Esophagus muscularis mucosa (tissue), 4 donors: ENCODE measurements around the gene BICRA. TPM values are rescaled to one million over a fixed set of nuclear protein-coding genes. Genes with fewer than 3 reads are reported as not detected.

ENCODE experiments used
- DNase-seq: peaks from one replicate; pipeline ENCODE4 v3.0.0-alpha.2; 2017; ENCODE audit errors: extremely low spot score
- H3K27ac ChIP-seq, 4 donors: fragments of 200-600 bp; sonication (generic); replicated peaks in 1 of 4; 1 replicate in 3 of 4; 2 replicates in 1 of 4; pipeline ENCODE4 v1.5.1; 2016 to 2019; ENCODE audit warnings: mild to moderate bottlenecking in 1 of 4
- H3K27me3 ChIP-seq, 4 donors: fragments of 200-600 bp; sonication (generic); one replicate each; pipeline versions ENCODE4 v1.5.1 to v1.6.0; 2016 to 2019
- H3K36me3 ChIP-seq, 4 donors: fragments of 200-600 bp; sonication (generic); one replicate each; pipeline ENCODE4 v1.5.1; 2016 to 2019
- H3K4me1 ChIP-seq, 4 donors: fragments of 200-600 bp; sonication (generic); one replicate each; pipeline ENCODE4 v1.5.1; 2016 to 2019
- H3K4me3 ChIP-seq, 4 donors: fragments of 200-600 bp; sonication (generic); 1 replicate in 2 of 4; 2 replicates in 2 of 4; pipeline ENCODE4 v1.5.1; 2016 to 2019; ENCODE audit warnings: mild to moderate bottlenecking in 4 of 4, moderate library complexity in 1 of 4
- H3K9me3 ChIP-seq, 4 donors: fragments of 200-600 bp; sonication (generic); 1 replicate in 3 of 4; 2 replicates in 1 of 4; pipeline ENCODE4 v1.5.1; 2016 to 2019
- CTCF ChIP-seq, 3 experiments: fragments of 200-600 bp in 2 of 3; fragments of 450-650 bp in 1 of 3; sonication (generic) in 2 of 3; IDR thresholded peaks; one replicate each; pipeline ENCODE4 v1.5.1; 2017 to 2019; ENCODE audit warnings: antibody characterized with exemption in 3 of 3, mild to moderate bottlenecking in 2 of 3, moderate library complexity in 1 of 3
- EP300 ChIP-seq: sonication (generic); formaldehyde crosslinking; IDR thresholded peaks from one replicate; pipeline ENCODE4 v1.6.1; 2017; ENCODE audit warnings: antibody characterized with exemption
- POLR2A ChIP-seq: fragments of 450-650 bp; IDR thresholded peaks from one replicate; pipeline ENCODE4 v1.6.1; 2017; ENCODE audit warnings: antibody characterized with exemption, moderate library complexity, mild to moderate bottlenecking, low read depth
- POLR2AphosphoS5 ChIP-seq, 2 donors: sonication (generic); formaldehyde crosslinking; IDR thresholded peaks; one replicate each; pipeline ENCODE4 v1.6.1; 2017; ENCODE audit warnings: antibody characterized with exemption in 2 of 2
- WGBS: methylation state at CpG from one replicate; pipeline ENCODE4 v1.1.5; 2018; 5-methylcytosine and 5-hydroxymethylcytosine counted together
- intact Hi-C: fragments of 100-400 bp; cut with DNase I; formaldehyde crosslinking; loops from one replicate; pipeline ENCODE4 v1.15.1; 2023
- small RNA-seq, 3 donors: library from RNA; depleted of rRNA; stranded (forward); fragments of <200 nt; gene quantifications; one replicate each; pipeline ENCODE3, GENCODE V24; 2016
- total RNA-seq, 4 donors: library from RNA; depleted of rRNA; stranded (reverse); fragments of >200 nt; gene quantifications; one replicate each; pipeline versions ENCODE4 v1.1.0 to v1.2.1, GENCODE V29; 2016

The BICRA gene
- total RNA-seq, 4 donors from 2014 or later: 10.9 to 15.0 (median 13.8) TPM

- intact Hi-C loops: no loop called here
- no peaks in the 10 kb centered on the region for H3K9me3 ChIP-seq
These were observed 140.4 kb downstream of the BICRA start for GRCh38 chr19:47749326-47749725.

GRCh38 chr19:47750752-47751151 lies 141.8 kb downstream of the BICRA start:
- TF ChIP-seq EP300 (no peak), POLR2A (no peak), CTCF (IDR thresholded peaks at IDR 0.05) (no peak), POLR2AphosphoS5 (IDR thresholded peaks at IDR 0.05) (no peak)
- H3K36me3 ChIP-seq: peaks cover 70 to 94% (median 88%) of the 10 kb centered on the region in 4 donors
- intact Hi-C loops: no loop called here
- 93% methylated on average over 14 of the region's 18 CpGs for WGBS
- H3K9me3 ChIP-seq: no peaks in the 10 kb centered on the region
- no peaks in the 10 kb centered on the region for H3K27me3 ChIP-seq
- peaks cover 15 to 44% (median 31%) of the 10 kb centered on the region in 4 donors for H3K4me1 ChIP-seq
- no peak overlapping the region for H3K27ac ChIP-seq
- no peak overlapping the region for H3K4me3 ChIP-seq
- no peak for DNase-seq

More at GRCh38 chr19:47749326-47749725, 140.4 kb downstream of the BICRA start:
- peaks cover 24 to 52% (median 40%) of the 10 kb centered on the region in 4 donors for H3K4me1 ChIP-seq
- no peak overlapping the region for H3K27ac ChIP-seq
- peaks cover 0 to 4% (median 0%) of the 10 kb centered on the region in 4 donors for H3K27me3 ChIP-seq
- peaks cover 56 to 80% (median 74%) of the 10 kb centered on the region in 4 donors for H3K36me3 ChIP-seq
- no peak overlapping the region for H3K4me3 ChIP-seq
- no peak for TF ChIP-seq POLR2AphosphoS5 (IDR thresholded peaks at IDR 0.05)
- 80% methylated on average over 3 of the region's 3 CpGs for WGBS
- no peak for DNase-seq

GRCh38 chr19:47752440-47753211 lies 143.7 kb downstream of the BICRA start:
- Histone ChIP-seq H3K4me1 (peaks cover 3 to 27% (median 12%) of the 10 kb centered on the region in 4 donors), H3K9me3 (no peaks in the 10 kb centered on the region), H3K36me3 (peaks cover 82 to 100% (median 100%) of the 10 kb centered on the region in 4 donors), H3K27ac (no peak overlapping the region), H3K27me3 (no peaks in the 10 kb centered on the region), H3K4me3 (no peak overlapping the region)
- no peak for DNase-seq
- intact Hi-C loops: no loop called here
- WGBS: 93% methylated on average over 26 of the region's 27 CpGs
- TF ChIP-seq EP300 (no peak), CTCF (IDR thresholded peaks at IDR 0.05) (no peak), POLR2A (no peak), POLR2AphosphoS5 (IDR thresholded peaks at IDR 0.05) (no peak)

Small RNA genes within 50 kb of the gene (small RNA-seq; reads per million reads assigned to genes)
- 0 reads per million in 3 donors for gene RN7SL322P

Other genes with a start within 250 kb of the BICRA start
- 10 to 100 TPM; 22.8 to 33.2 (median 30.7) TPM for gene MEIS3, start 189.6 kb upstream of the BICRA start, total RNA-seq
- 10 to 100 TPM in 2 of 4 donors, 1 to 10 TPM in 2; 6.2 to 18.7 (median 10.4) TPM for gene SLC8A2, start 137.2 kb upstream of the BICRA start, total RNA-seq
- 1 to 10 TPM; 2.3 to 9.4 (median 5.2) TPM for gene KPTN, start 124.9 kb upstream of the BICRA start, total RNA-seq
- gene NAPA, start 94.1 kb upstream of the BICRA start, total RNA-seq: 100 to 1,000 TPM; 109 to 164 (median 148) TPM
- under 1 TPM in 3 of 4 donors, not detected in 1; 0.17 to 0.23 (median 0.19) TPM for gene ZNF541, start 36.0 kb upstream of the BICRA start, total RNA-seq
- 100 to 1,000 TPM; 154 to 444 (median 250) TPM for gene EHD2, start 104.3 kb downstream of the BICRA start, total RNA-seq
- gene NOP53, start 136.4 kb downstream of the BICRA start, total RNA-seq: 100 to 1,000 TPM; 350 to 500 (median 454) TPM
- gene SELENOW, start 169.6 kb downstream of the BICRA start, total RNA-seq: 1,000 to 10,000 TPM; 1,363 to 1,667 (median 1,434) TPM
- gene TPRX1, start 195.4 kb downstream of the BICRA start, total RNA-seq: not detected
- not detected for gene CRX, start 212.8 kb downstream of the BICRA start, total RNA-seq